GM20431 (cell line): Measurements from ENCODE around the gene SLC25A19.

Experiments used
- in situ Hi-C: fragments of 300-500 bp; cut with MseI, MboI; formaldehyde crosslinking; loops from one replicate; pipeline ENCODE4 v1.15.0; 2020; ENCODE audit warnings: low sequenced_read_pairs; ENCODE audit not compliant: unreplicated experiment

Gene SLC25A19

DNA sequence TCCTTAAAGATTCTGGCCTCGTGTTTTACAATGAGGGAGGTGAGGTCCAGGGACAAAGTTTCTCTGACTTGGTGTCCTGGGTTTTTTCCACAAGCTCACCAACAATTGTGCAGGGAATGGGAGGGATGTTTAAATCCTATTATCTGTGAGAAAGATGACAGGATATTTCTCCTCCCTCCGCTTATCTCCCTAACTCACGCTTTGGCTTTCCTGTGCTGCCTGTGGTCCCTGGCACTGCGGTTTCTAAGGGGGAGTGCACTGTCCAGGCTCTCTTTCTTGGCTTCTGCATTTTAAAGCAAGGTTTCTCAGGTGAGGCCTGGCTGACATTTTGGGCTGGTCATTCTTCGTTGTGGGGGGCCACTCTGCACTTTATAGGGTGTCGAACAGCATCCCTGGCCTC is 44.2 kb downstream of the SLC25A19 start:
- in situ Hi-C loops: no loop called here

DNA sequence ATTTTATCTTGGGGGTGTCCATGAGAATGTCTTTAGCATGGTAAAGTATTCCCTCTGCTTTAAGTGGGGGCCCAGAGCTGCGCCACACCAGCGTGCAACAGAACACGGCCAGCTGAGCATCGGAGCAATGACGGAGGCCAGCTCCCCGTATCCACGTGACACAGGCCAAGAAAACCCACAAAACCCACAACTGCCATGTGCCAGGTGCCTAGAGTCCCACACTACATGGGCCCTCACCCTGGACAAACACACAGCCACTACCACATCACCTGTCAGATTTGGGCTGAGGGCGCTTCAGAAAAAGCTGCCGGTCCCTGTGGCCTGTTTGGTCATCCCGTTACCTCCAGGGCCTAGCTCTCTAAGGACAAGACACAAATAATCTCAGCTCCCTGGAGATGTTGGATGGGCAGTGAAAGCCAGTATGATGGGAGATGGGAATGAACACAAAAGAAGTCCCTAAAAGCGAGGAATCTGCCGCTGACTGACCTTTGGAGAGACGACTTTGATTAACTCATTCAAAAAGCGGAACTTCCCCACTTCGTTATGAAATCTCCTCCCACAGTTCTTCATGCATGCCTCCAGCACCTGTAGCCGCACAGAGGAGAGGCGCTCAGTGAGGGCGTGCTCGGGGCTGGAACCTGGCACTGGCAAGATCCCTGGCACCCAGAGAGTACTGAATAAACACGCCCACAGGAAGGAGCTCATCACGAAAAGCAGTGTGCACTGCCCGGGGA is 44.9 kb downstream of the SLC25A19 start:
- in situ Hi-C loops: no loop called here

DNA sequence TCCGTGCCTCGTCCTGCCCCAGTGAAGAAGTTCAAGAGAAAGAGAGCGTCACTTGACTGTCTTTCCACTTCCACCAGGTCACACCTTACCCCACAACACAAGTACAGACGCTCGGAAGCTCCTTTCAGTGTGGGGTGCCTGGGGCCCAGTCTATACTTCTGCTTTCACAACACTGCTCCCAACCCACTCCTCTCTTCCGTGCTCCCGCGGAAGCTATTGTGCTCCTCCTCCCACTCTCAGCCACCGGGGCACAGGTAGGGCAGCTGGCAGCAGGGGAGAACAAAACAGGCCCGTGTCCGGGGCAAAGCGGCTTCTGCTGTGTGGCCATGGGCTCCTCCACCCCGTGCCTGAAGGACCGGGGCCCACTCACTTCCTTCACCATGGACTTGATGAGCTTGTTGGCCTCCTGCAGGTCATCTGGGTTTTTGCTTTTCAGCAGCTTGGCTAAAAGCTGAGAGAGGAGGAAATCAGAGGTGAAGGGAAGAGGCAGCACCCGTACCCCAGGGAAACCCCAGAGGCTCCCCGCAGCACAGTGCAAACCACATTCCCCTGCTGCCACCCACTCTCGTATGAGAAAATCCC is 46.7 kb downstream of the SLC25A19 start:
- in situ Hi-C loops: no loop called here

DNA sequence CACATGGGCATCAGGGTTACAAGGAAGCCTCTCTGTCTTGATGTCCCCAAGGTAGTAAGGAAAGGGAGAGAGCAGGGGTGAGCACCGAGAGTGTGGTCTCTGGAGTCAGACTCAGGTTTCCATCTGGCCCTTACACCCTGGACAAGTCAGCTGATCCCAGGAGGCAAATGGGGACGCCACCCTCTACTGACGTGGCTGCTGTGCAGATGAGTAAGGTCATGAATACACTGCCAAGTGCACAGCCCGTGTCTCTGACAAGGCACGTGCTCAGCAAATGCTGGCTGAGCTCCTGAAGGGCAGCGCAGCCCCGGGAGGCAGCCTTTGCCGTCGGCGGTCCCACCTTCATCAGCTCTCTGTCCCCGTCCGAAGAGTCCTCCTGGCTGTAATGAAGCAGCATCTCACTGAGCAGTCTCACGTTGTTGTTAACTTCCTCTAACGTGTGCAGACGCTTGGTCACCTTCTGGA is 47.2 kb downstream of the SLC25A19 start:
- in situ Hi-C loops: no loop called here

DNA sequence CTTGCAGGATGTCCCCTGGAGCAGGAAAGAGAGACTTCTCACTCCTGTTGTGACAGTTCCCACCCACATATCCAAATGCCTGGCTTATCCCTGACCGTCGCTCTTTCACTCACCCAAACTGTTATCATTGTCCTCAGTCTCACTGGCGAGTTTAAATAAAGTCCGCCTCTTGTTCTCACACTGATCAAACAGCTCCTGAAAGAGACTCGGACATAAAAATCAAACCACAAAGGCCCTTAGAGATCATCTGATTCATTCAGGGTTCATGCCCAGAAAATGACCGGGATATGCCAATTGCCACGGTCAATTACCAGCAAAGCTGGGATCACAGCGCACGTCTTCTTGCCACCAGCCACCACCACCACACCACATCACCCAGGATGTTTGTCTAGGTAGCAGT is 47.7 kb downstream of the SLC25A19 start:
- in situ Hi-C loops: no loop called here

DNA sequence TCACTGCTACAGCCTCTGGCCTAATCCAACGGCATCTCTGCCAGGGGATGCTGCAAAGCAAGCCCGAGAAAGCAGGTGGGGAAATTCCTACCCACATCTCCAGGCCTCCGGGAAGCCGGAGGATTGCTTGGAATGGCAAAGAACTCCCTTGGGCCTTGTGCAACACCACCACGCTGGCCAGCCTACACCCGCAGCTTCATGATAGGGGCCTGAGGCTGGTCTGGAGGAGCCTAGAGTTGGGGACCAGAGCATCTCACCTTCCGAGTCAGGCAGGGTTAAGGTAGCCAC is 48.1 kb downstream of the SLC25A19 start:
- in situ Hi-C loops: no loop called here

DNA sequence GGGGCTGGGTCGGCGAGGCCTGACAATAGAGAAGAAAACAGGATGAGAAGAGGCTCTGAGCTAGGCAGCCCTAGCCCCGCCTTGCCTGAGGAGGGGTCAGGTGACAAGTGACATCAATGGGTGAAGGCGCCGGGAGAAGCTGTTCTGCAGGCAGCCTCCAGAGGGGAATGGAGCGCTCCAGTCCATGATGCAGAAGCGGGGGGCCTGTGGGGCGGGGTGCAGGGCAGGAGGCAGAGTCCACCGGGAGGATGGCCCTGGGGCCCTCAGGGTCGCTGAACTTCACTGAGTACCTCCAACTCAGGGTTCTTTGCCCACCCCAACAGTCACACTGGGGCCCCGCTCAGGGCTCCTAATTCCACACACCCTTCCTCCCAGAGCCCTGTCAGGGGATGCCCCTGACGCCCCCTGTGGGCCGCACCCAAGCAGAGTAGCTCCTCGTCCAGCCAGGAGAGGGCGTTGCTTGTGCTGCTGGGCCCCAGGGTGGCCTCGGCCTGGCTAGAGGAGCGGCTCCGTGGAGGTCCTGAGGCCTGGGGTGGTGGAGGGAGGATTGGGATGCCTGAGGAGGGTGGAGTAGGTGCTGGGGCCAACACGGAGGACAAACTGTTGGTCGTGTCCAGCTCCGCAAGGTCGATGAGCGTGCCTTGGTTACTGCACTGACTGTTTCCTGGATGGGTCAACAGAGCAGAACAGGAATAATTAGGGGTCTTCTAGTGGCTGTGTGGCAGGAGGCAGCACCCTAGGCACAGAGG is 48.7 kb downstream of the SLC25A19 start:
- in situ Hi-C loops: no loop called here

DNA sequence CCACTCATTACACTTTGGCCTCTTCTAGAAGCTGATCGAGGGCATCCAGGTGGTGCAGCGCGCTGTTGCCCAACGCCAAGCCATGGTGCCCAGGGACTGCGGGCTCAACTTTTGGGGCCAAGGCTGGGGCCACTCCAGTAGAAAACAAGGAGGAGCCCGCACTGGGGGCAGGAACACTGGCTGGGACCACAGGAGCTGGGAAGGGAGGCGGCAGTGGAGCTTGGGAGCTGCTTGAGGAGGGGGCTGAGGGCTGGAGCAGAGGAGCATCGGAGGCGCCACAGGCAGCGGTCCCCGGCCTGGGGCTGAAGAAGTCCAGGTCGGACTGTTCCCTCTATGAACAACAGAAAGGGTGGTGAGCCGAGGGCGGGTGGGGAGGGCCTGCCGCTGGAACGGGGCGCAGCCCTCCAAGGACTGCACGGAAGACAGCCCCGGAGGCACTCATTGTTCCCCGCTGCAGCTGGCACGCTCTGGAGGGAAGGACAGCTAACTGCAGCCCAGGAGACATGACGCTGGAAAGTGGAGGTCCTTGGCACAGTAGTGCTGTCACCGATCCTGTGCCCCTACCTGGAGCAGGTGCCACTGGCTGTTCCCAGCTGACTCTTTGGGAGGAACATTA is 49.3 kb downstream of the SLC25A19 start:
- in situ Hi-C loops: no loop called here

DNA sequence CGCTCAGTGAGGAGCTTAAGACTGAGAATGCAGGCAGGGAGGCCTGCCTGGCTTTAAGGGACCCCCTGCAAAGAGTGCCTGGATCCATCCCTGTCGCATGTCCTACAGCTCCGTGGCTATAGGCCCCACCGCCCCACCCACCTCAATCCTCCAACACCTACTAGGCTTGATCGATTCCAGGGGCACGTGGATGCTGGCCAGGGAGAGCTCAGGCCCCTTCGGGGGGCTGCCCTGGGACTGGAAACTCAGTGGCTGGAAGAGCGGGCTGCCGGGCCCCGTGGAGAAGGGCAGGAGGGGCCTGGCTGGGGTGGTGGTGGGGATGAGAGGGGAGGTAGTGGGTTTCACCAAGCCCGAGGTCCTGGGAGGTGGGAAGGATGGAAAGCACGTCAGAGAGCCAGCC is 50.0 kb downstream of the SLC25A19 start:
- in situ Hi-C loops: no loop called here

DNA sequence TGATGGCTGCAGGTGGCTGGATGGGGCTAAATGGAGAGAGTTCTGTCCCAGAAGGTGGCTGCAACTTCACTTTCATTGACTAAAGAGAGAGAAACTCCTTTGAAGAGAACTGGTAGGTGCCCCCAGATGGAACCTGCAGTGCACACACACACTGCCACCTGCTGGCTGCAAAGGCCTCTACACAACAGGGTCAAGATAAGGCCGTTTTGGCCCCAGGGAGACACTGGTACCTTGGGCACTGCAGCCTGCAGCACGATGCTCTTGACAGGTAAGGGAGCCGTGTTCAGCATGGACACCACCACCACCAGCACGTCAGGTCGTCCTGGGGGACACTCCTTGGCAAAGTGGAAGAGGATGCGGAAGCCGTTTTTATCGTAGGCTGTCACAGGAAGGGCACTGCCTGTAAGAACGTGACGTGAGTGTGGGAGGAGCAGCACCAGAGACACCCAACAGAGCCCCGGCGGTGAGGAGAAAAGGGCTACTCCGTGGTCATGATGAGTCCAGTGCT is 50.5 kb downstream of the SLC25A19 start:
- in situ Hi-C loops: no loop called here

DNA sequence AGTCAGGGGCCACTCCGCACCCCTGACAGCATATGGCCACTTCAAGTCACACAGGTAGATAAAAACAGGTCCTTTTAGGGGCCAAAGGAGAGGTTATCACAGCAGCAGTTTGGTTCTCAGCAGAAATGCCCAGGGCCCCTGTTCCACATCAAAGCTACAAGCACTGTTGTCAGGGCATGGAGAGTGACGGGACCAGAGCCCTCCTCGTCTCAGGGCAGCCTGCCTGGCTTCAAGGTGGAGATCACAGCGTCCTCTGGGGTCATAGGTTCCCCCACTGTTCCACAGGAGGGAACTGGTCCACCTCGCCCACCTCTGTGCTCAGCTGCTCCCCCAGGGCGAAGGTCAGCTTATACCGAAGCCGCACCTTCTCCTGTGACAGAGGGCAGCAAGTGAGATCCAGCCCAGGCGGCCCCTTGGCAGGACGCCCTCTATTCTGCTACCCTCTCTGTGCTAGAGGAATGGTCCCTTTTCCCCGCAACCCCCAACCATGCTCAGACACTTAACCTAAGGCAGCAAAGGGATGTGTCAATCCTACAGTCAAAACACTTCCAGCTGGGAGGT is 51.1 kb downstream of the SLC25A19 start:
- in situ Hi-C loops: no loop called here

DNA sequence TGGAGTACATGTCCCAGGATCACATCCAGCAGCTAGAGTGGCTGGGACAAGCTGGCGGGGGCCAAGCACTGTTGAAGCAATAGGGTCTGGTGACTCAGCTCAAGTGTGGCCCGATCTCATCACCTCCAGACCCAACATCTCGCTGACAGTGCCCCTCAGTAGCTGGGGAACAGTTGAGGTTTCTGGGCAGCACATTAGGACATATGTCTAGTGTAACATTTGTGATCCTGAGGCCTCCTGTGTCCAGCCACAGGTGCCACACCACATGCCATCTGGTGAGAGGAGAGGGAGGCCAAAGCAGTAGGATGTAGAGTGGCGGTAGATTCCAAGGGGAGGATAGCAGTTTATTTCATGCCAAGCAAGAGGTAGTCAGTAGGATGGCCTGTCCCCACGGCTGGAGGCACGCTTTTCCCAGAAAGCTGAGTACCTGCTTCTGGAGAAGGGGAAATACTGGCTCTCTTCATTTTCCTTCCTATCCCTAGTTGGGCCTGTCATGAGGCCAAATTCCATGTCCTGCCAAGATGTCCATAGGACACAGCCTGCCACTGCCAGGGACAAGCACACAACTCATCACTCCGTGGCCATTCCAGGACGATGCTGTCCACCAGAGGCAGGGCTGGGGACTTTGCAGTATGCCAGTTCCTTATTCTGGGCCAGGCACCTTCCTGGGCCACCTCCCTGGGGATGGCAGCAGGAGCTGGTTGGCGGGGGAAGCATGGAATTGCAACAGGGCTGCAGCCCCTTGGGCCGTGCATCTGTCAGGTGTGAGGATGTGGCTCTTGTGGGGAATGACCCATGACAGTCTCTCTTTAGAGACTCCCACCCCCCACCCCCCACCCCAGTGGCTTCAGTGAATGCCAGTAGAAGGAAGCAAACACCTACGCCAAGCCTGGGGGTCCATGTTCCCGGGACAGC is 51.9 kb downstream of the SLC25A19 start:
- in situ Hi-C loops: no loop called here

DNA sequence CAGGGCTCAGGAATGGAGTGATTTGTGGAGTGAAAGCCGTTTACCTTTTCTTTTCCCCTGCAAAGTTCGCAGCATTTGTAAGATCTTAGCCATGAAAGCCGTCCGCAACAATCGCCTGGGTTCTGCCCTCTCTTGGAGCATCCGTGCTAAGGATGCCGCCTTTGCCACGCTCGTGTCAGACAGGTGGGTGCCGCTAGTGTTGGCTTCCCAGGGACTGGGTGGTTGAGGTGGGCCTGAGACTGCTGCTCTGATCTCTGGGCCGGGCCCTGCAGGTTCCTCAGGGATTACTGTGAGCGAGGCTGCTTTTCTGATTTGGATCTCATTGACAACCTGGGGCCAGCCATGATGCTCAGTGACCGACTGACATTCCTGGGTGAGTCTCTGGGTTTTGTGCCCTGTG is 56.4 kb downstream of the SLC25A19 start:
- in situ Hi-C loops: no loop called here

DNA sequence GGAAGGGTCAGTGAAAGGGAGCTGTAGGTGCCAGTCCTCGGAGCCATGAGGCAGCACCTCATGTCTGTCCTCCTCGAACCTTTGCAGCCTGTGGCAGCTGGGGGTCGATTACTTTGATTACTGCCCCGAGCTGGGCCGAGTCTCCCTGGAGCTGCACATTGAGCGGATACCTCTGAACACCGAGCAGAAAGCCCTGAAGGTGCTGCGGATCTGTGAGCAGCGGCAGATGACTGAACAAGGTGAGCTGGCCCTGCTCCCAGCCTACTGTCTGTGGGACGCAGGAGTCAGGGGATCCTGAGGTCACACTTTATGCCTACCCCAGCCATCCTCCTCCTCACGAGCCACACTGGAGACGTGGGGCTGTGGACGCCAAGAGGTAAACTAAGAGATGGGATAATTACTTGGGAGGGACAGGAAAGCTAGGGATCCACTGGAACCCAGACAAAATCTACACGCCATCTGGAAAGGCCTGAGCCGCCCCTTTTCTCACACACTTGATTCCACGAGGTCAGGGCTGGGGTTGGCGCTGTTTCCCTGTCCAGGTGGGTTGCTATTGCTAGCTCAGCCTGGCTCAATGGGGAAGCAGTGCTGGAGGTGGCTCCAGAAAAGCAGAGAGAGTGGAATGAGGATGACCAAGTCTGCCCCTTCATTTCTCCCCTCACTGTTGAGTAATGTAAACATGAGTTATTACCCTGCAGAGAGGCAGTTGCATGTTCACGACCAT is 57.3 kb downstream of the SLC25A19 start:
- in situ Hi-C loops: no loop called here

DNA sequence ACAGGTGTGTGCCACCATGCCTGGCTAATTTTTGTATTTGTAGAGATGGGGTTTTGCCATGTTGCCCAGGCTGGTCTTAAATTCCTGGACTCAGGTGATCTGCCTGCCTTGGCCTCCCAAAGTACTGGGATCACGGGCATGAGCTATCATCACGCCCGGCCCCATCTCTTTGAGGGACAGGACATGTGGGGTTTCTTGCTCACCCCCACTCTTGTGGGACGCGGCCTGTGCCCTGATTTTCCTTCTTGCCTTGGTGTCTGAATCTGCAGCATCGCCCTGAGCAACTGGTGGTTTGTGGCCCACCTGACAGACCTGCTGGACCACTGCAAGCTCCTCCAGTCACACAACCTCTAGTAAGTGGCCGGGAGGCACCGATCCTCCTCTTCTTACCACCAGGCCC is 58.2 kb downstream of the SLC25A19 start:
- in situ Hi-C loops: no loop called here

DNA sequence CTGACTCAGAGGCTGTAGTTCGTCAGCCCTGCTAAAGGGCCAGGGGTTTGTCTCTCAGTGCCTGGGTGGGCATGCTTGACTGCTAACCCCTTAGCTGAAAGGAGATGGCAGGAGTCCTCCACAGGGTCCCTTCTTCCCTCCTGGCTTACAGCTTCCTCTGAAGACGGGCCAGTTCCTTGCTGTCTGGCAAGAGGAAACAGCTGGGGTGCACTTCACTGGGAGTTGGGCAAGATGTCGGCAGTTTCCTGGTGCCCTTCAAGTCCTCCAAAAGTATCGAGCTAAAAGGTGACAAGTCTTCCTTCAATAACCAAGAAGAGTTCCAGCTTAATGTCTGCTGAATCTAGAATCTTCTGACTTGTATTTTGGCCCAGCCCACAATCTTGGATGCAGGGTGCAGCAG is 60.4 kb downstream of the SLC25A19 start:
- in situ Hi-C loops: no loop called here

DNA sequence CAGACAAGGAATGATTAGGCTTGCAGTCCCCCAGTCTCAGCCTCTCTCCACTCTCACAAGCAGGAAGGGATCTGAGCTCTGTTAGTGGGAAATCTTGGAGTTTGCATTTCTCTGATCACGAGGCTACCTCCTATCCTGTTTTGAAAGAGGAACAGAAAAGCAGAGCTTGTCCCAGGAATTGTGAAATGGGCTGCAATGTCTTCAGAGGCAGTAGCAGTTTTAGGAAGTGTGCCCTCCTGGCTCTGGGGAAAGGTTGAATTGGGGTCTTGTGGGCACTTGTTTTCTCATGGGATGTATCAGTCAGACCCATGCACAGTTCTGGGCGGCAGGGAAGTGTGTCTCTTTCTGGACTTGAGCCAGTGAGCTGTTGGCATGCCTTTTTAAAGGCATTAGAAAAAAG is 60.9 kb downstream of the SLC25A19 start:
- in situ Hi-C loops: no loop called here

DNA sequence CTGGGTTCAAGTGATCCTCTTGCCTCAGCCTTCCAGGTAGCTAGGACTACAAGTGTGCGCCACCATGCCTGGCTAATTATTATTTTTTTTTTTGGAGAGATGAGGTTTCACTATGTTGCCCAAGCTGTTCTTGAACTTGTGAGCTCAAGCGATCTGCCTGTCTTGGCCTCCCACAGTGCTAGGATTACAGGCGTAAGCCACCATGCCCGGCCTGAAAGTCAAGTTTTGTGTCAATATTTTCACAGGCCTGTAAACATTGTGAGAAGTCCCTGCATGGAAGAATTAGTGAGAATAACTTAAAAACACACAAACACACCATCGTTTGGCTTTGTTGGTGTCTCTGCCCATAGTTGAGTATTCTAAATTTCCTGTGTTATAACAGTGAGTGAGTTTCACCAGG is 61.5 kb downstream of the SLC25A19 start:
- in situ Hi-C loops: no loop called here

DNA sequence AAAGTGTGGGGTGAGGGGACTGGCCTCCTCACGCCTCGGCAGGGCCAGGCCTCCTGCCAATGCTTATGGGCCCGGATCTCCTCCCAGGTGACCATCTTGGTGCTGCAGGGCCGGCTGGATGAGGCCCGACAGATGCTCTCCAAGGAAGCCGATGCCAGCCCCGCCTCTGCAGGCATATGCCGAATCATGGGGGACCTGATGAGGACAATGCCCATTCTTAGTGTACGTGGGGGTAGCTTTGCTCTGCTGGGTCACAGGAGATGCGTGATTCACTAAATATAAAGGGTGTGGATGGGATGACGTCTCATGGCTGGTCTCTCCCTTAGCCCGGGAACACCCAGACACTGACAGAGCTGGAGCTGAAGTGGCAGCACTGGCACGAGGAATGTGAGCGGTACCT is 64.2 kb downstream of the SLC25A19 start:
- in situ Hi-C loops: no loop called here
